Activated naive CD4-positive, alpha-beta T cell (primary cell): ENCODE data around the gene CORO7.

Experiments used
- DNase-seq, 4 experiments: peaks; one replicate each; lab custom pipeline; 2025; lab: John Stamatoyannopoulos, UW

CORO7 gene

DNA sequence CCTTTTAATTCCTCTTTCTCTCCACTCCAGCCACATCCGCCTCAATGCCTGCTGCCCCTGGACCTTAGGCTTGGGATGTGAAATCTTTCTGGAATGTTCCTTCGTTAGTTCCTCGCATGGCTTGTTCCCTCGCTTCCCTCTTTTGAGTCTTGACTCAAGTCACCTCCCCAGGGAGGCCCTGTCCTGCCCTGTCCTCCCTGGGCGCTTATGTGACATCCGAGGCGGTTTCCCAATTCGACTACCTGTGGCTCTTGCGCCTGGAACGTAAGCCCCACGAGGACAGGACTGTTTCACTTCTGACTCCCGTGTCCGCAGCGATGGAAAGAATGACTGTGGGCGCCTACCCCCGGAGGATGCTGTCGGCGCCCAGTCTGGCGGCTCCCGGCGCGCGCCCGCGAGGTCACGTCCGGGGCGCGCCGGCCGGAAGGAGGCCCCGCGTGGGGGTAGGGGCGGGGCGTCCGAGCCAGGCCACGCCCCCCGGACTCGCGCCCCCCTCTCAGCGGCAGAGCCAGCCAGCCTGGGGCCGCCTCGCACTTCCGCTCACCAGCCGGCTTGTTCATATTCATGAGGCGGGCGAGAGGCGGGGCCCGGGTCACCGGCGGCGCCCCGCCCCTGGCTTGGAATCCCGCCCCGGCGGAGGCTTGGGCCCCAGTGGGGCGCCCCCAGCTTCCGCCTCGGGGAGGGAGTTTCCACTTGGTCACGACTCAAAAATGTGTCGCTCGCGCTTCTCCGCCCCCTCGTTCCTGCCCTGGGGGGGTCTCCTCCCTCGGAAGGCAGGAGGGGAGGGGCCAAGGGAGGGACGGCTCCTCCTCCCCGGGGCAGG, 109.0 kb downstream of the CORO7 start:
- DNase-seq = peak; percentile 81 to 96 (median 87)

DNA sequence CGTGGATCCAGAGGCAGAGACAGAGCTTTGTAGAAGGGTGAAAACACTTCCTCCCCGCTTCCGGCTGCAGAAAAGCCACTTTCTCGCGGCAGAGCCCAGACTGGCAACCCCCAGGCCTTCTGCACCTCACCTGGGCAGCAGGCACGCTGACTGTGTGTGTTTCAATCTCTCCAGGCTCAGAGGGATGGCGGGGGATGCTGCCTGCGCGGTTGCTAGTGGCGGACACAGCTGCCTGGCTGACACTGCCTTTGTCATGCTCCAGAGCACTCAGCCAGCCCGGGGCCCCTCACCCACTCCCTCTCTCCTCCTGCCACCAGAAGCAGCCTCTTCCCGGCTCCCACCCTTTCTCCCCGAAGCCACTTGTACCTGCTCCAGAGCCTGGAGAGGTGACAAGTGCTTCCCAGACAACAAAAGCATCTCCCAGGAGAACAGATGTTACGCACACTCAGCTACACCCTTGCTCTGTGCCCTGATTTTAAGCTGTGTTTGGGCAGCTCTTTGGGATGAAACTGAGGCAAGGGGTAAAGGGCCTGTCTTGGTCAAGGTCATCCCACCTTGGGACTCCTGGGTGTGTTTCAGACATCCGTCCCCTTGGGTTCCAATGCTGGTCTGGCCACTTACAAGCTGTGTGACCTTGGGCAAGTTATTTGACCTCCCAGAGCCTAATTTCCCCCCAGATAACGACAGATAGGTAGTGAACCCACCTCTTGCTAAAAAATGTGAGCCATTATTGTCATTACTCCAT, 109.8 kb downstream of the CORO7 start:
- peak in 1 of 4 experiments; percentile 30 for DNase-seq
